GM18511 (cell line): ENCODE data around the gene PNMA6E.
"Not testable (repeated sequence)": the region's sequence is repeated elsewhere in the genome, so short reads cannot be mapped to it uniquely, and the experiment has no call there.

Source experiments
- ATAC-seq: cut with Tn5 transposase; IDR thresholded peaks from one replicate; pipeline ENCODE4 v1.9.1; 2021; ENCODE audit warnings: mild to moderate bottlenecking, moderate library complexity; ENCODE audit not compliant: unreplicated experiment

The PNMA6E gene

DNA sequence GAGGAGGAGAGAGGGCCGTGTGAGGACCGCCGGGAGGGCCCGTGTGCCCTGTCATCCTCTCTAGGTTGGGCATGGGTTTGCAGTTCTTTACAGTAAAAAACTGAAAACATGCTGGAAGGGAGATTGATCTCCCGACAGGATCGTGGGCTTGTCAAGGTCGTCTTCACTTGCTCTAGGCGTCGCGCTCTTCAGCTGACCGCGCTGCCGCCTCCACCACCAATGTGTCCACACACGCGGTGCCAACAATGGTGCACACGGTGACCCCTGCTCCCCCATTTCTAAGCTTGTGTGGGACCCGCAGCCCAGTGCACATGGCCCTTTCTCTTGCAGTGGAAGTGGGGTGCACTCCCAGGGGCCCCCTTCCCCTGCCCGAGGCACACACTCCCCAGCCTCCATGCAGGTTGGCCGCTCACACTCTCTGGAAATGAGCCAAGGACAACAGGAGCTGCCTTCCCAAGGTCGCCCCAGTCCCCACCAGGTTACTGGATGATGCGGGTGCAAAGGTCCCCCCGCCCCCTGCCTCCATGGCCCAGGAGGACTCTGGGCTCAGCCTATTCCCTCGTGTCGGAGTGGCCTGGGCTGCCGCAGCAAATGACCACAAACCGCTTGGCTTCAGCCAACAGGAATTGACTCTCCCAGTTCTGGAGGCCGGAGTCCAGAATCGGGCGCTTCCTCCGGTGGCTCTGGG, 8.4 kb upstream of the PNMA6E start:
- no peak for ATAC-seq

GRCh38 chrX:153408871-153409351, 7.8 kb upstream of the PNMA6E start:
- ATAC-seq = no peak

DNA sequence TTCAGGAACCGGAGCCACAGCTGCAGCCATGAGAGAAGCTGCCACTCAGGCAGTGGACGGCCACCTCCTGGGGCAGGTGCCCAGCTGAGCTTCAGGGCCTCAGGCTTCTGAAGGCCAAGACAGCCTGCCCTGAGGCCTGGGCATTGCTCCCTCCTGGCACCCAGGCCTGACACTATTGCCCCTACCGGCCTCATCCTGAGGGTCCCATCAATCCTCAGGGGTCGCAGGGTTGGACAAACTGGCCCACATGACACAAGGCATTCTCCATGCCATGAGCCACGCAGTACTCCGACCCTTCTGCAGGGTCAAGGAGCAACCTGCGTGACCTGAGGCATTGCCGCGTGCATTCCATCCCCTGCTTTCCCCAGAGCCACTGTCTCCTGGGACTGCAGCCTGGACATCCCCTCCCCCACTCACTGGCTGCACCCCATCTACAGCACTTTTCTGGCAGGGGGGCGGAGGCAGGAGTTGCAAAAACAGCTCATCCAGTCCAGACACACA, 7.1 kb upstream of the PNMA6E start:
- ATAC-seq = no peak

GRCh38 chrX:153407736-153408135, 6.6 kb upstream of the PNMA6E start:
- no peak for ATAC-seq

DNA sequence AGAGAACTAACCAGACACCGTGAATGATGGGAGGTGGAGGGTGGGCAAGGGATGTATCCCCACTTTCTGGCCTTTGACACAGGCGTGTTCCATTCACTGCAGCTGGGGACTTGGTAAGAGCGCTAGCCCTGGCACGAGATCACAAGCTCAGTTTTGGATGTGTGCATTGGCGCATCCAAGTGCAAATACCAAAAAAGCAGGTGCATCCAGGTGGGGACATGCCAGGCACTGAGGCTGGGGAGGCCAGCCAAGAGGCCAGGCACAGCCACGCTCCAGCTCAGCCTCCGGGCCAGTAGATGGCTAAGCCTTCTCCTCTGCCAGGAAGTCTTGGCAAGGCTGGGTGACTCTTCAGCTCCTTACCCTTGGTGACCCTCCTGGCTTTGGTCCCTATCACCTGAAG, 5.8 kb upstream of the PNMA6E start:
- ATAC-seq = no peak

- ATAC-seq = no peak
Observed at GRCh38 chrX:153406011-153406410, 4.9 kb upstream of the PNMA6E start.

GRCh38 chrX:153405426-153405825, 4.3 kb upstream of the PNMA6E start:
- ATAC-seq = no peak

- not testable (repeated sequence) for ATAC-seq
Observed at GRCh38 chrX:153404333-153404732, 3.2 kb upstream of the PNMA6E start.

DNA sequence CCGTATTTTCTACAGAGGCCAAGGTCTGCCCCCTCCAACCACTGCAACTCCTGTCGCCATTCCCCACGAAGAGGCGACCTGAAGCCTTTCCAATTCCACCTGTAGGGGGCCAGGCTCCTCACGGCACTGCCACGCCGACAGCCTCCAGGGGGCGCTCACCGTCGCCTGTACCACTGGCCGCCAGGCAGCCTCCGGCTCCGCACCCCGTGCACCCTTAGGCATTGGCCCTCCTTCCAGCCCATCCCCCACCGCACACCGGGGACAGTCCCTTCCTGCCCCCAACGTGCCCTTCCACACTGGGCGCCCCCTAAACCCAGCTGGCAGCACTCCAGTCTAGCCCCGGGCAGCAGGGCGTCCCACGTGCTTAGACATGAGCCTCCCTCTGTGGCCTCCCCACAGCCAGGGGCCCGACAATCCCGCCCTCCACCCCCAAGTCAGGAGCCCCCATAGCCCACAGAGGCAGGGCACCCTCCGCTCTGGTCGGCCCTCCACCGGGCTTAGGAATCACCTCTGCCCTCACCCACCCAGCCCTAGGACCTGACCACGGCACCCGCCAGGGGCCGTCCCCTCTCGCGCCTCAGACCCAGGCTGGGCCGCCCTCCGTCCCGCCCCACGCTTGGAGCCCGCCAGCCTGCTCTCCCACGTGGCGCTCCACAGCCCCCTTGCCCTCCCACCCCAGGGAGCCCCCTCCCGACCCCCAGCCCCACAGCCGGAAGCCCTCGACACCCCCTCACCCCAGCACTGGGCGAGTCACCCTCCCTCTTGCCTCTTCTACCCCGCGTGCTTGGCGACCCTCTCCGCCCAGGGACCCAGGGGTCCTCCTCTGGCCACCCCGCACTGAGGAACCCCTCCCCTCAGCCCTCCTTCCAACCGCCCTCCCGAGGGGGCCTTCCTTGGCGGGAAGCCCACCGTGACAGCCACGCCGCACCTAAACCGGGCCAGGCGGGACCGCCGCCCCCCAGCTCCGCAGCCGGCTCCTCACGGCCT, 711 bp downstream of the PNMA6E start:
- no peak for ATAC-seq

- no peak for ATAC-seq
Observed at GRCh38 chrX:153398275-153398960, 2.7 kb downstream of the PNMA6E start.

- no peak for ATAC-seq
Observed at GRCh38 chrX:153397256-153397960, 3.7 kb downstream of the PNMA6E start.

DNA sequence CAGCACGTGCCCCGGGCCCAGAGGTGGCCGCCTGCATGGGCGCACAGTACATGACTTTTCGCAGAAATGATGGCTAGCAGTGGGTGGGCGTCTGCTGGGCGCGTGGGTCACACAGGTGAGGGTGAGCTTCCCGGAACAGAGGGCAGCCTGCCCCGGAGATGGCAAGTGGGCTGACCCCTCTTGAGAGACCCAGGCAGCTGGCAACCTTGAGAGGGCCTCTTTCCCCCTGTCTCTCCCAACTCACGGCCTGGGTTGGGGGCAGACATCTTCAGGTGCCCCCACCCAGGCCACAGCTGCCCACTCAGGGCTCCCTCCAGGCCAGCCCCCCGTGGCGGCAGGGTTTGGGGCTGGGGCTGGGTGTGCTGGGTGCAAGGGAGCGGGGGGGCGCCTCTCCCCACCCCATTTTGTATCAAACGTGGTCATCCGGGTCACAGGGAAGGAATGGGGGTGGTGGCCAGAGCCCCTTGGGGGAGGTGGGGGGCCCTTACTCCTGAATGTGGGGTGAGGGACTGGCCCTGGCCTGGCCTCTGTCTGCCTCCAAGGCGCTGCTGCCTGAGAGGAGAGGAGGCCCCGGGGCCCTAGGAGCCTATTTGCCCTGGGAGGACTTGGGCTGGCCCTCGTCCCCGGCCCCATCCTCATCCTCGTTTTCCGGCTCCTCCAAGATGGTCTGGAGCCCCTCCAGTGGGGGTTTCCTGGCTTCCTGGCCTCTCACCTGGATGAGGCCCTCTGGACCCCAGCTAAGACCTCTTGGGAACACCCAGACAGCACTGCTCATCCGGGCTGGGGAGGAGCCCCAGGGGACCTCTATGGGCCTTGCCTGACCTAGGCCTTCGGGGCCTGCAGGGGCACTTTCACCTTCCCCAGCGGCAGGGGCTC, 4.6 kb downstream of the PNMA6E start:
- no peak for ATAC-seq

GRCh38 chrX:153395613-153396319, 5.4 kb downstream of the PNMA6E start:
- no peak for ATAC-seq

DNA sequence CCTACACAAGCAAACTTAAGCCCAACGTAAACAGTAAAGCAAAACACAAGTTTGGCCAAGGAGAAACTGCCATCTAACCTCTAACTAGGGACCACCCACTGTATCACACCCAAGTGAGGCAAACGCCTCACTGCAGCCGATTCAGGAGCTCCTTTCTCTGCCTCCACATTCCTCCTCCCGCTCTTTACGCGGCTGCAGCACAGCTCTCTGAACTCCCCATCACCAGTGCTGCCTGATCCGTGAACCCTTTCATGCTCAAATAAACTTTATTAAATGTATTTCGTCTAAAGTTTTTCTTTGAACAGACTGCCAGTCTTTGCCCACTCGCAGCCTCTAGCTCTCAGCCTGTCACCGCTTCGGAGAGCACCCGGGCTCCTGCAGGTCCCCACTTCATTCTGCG, 6.5 kb downstream of the PNMA6E start:
- ATAC-seq = no peak

DNA sequence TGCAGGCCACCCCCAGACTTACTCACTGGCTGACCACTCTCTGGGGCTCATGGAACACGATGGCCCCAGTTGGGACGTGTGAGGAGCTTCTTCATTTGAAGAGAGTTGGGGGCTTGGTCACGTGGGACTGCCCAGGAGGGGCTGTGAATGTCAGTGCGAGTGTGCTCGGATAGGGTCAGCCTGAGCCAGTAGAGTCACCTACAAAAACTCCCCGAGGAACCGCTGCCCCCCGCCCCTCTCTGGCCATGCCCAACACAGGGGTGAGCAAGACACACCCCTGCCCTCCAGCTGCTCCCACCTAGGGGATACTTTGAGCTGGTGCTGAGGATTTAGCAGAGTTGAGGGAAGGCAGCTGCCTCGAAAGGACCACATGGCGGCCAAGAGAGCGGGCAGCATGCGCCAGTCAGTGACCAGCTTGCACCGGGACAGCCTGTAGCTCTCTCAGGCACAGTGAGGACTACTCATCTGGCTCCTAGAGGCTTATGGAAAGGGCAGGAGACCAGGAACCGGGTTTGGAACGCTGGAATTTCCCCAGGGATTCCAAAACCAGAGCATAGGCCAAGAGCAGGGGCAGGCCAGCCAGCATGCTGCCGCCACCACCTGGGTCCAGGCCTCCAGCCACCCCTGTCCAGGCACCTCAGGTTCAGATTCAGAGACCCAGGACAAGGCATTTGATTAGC, 8.4 kb downstream of the PNMA6E start:
- no peak for ATAC-seq

GRCh38 chrX:153389460-153389768, 11.7 kb downstream of the PNMA6E start:
- ATAC-seq = not testable (repeated sequence)

DNA sequence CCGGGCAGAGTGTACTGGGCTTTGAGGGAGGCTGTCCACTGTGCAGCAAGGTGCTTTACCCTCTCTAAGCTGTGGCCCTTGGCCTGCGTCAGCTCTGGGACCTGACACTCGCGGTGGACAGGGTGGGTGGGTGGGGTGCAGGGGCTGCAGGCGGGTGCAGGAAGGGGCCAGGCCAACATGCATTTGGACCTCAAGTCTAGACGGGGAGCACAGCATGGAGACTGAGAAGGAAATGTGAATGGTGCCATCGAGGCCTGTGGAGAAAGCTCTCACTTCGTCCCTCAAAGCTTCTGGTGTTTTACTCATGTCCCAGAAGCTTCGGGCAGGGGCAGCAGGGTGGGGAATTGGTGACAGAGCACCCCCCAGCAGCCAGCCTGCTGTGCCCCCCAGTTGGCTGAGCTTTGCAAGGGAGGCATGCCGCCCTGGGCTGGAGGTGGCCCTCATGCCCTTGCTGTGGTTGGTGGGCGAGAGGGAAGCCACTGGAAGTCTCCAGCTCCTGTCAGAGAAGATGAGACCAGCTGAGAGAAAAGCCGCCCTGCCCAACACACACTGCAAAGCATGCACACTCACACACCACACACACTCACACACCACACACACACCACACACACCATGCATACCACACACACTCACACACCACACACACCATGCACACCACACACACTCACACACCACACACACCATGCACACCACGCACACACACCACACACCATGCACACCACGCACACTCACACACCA, 12.3 kb downstream of the PNMA6E start:
- ATAC-seq = no peak
